ENCODE results near the gene STMND1.
"Not testable (repeated sequence)": the region's sequence is repeated elsewhere in the genome, so short reads cannot be mapped to it uniquely, and the experiment has no call there.

DNA sequence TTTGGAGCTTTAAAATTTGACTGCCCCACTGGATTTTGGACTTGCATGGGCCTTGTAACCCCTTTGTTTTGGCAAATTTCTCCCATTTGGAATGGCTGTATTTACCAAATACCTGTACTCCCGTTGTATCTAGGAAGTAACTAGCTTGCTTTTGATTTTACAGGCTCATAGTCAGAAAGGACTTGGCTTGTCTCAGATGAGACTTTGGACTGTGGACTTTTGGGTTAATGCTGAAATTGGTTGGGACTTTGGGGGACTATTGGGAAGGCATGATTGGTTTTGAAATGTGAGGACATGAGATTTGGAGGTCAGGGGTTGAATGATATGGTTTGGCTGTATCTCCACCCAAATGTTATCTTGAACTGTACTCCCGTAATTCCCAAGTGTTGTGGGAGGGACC is 31.4 kb upstream of the STMND1 start:
- not testable (repeated sequence) for TF ChIP-seq EZH2phosphoT487 (IDR thresholded peaks at IDR 0.05; ENCODE audit: unreplicated experiment); POLR2AphosphoS5 (IDR thresholded peaks at IDR 0.05; ENCODE audit: low read depth); CREB1 (CRISPR knock-in tag; IDR thresholded peaks at IDR 0.05; ENCODE audit: low read depth); EZH2 (IDR thresholded peaks at IDR 0.05; ENCODE audit: low read depth, unreplicated experiment); JUNB (IDR thresholded peaks at IDR 0.05; ENCODE audit: unreplicated experiment); ZNF331 (CRISPR knock-in tag; IDR thresholded peaks at IDR 0.05; ENCODE audit: low read depth); ZNF114 (CRISPR knock-in tag; IDR thresholded peaks at IDR 0.05); STAT1 (IDR thresholded peaks at IDR 0.05; ENCODE audit: unreplicated experiment); NANOG (IDR thresholded peaks at IDR 0.05; ENCODE audit: borderline replicate concordance)
- TF ChIP-seq, protein P1, sequence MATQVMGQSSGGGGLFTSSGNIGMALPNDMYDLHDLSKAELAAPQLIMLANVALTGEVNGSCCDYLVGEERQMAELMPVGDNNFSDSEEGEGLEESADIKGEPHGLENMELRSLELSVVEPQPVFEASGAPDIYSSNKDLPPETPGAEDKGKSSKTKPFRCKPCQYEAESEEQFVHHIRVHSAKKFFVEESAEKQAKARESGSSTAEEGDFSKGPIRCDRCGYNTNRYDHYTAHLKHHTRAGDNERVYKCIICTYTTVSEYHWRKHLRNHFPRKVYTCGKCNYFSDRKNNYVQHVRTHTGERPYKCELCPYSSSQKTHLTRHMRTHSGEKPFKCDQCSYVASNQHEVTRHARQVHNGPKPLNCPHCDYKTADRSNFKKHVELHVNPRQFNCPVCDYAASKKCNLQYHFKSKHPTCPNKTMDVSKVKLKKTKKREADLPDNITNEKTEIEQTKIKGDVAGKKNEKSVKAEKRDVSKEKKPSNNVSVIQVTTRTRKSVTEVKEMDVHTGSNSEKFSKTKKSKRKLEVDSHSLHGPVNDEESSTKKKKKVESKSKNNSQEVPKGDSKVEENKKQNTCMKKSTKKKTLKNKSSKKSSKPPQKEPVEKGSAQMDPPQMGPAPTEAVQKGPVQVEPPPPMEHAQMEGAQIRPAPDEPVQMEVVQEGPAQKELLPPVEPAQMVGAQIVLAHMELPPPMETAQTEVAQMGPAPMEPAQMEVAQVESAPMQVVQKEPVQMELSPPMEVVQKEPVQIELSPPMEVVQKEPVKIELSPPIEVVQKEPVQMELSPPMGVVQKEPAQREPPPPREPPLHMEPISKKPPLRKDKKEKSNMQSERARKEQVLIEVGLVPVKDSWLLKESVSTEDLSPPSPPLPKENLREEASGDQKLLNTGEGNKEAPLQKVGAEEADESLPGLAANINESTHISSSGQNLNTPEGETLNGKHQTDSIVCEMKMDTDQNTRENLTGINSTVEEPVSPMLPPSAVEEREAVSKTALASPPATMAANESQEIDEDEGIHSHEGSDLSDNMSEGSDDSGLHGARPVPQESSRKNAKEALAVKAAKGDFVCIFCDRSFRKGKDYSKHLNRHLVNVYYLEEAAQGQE (IDR thresholded peaks at IDR 0.05; ENCODE audit: unreplicated experiment) = not testable (repeated sequence)
- TF ChIP-seq, protein P2, sequence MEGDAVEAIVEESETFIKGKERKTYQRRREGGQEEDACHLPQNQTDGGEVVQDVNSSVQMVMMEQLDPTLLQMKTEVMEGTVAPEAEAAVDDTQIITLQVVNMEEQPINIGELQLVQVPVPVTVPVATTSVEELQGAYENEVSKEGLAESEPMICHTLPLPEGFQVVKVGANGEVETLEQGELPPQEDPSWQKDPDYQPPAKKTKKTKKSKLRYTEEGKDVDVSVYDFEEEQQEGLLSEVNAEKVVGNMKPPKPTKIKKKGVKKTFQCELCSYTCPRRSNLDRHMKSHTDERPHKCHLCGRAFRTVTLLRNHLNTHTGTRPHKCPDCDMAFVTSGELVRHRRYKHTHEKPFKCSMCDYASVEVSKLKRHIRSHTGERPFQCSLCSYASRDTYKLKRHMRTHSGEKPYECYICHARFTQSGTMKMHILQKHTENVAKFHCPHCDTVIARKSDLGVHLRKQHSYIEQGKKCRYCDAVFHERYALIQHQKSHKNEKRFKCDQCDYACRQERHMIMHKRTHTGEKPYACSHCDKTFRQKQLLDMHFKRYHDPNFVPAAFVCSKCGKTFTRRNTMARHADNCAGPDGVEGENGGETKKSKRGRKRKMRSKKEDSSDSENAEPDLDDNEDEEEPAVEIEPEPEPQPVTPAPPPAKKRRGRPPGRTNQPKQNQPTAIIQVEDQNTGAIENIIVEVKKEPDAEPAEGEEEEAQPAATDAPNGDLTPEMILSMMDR (conservative IDR thresholded peaks at IDR 0.05; ENCODE audit: low read depth in 2 of 2) = not testable (repeated sequence)
- TF ChIP-seq, protein P3, sequence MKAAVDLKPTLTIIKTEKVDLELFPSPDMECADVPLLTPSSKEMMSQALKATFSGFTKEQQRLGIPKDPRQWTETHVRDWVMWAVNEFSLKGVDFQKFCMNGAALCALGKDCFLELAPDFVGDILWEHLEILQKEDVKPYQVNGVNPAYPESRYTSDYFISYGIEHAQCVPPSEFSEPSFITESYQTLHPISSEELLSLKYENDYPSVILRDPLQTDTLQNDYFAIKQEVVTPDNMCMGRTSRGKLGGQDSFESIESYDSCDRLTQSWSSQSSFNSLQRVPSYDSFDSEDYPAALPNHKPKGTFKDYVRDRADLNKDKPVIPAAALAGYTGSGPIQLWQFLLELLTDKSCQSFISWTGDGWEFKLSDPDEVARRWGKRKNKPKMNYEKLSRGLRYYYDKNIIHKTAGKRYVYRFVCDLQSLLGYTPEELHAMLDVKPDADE (IDR thresholded peaks at IDR 0.05) = not testable (repeated sequence)

Measured in GM23338 (cell line).